PC-9 (cell line): ENCODE results near the gene HOXB5.

Experiments used
- CTCF ChIP-seq: fragments of 200-600 bp; sonication (generic); conservative IDR thresholded peaks from 2 replicates; pipeline ENCODE4 v1.6.1; 2017; ENCODE audit warnings: mixed run types, antibody characterized with exemption, mild to moderate bottlenecking, moderate library complexity
- EZH2 ChIP-seq: fragments of 200-600 bp; sonication (generic); IDR thresholded peaks from 2 replicates; pipeline ENCODE4 v1.8.0; 2017; ENCODE audit warnings: antibody characterized with exemption, low read depth

GRCh38 chr17:48545022-48545375 is 48.6 kb downstream of the HOXB5 start, which contains the start of gene HOXB2:
- TF ChIP-seq CTCF: no peak
- no peak for TF ChIP-seq EZH2
